ENCODE measurements around the gene IL18R1.

DNA sequence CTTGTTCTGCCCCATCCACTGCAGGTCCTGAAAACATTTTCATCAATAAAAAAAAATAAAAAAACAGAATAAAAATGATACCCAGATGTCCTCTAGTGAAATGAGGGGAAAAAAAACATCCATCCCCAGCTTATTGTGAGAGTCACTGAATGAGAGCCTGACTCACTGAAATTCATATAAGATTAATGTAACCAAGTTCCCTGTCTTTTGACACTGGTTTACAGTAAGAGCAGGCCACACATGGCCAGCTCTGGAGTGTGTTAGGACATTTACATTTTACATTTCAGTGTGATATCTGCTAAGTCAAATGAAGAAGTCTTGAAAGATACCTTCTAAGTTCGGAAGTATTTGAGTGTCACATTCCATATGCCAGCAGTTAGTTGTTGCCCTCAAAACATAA is 21.1 kb upstream of the IL18R1 start:
- TF ChIP-seq, protein P1, sequence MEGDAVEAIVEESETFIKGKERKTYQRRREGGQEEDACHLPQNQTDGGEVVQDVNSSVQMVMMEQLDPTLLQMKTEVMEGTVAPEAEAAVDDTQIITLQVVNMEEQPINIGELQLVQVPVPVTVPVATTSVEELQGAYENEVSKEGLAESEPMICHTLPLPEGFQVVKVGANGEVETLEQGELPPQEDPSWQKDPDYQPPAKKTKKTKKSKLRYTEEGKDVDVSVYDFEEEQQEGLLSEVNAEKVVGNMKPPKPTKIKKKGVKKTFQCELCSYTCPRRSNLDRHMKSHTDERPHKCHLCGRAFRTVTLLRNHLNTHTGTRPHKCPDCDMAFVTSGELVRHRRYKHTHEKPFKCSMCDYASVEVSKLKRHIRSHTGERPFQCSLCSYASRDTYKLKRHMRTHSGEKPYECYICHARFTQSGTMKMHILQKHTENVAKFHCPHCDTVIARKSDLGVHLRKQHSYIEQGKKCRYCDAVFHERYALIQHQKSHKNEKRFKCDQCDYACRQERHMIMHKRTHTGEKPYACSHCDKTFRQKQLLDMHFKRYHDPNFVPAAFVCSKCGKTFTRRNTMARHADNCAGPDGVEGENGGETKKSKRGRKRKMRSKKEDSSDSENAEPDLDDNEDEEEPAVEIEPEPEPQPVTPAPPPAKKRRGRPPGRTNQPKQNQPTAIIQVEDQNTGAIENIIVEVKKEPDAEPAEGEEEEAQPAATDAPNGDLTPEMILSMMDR (IDR thresholded peaks at IDR 0.05), result no peak
- no peak for TF ChIP-seq POLR2A (IDR thresholded peaks at IDR 0.05)
